Measurements from ENCODE around the gene MAGIX. TPM values are rescaled to one million over a fixed set of nuclear protein-coding genes. Genes with fewer than 3 reads are reported as not detected.

Gene MAGIX
- total and polyA plus RNA-seq, 2 donors: 1.3 to 3.0 TPM

- H3K27me3 ChIP-seq (ENCODE audit: control insufficient read depth in 2 of 2, insufficient read depth in 1 of 2, low read length in 1 of 2): no peaks in the 10 kb centered on the region
- H3K36me3 ChIP-seq (ENCODE audit: control insufficient read depth in 2 of 2, insufficient read depth in 2 of 2, low read length in 1 of 2): peaks cover 4% of the 10 kb centered on the region in 2 donors
- DNase-seq (ENCODE audit: low read depth in 6 of 9, low spot score in 9 of 9): peak in 3 of 9 donors; percentile 55 to 78 (median 66)
- H3K4me1 ChIP-seq (ENCODE audit: control insufficient read depth in 2 of 2, insufficient read depth in 2 of 2, low read length in 2 of 2): peaks cover 4 to 21% of the 10 kb centered on the region in 2 donors
- H3K9me3 ChIP-seq (ENCODE audit: control insufficient read depth in 2 of 2, insufficient read depth in 1 of 2, low read length in 1 of 2): peaks cover 0 to 8% of the 10 kb centered on the region in 2 donors
- H3K27ac ChIP-seq (ENCODE audit: low read depth in 1 of 2, low read length in 1 of 2): peak within 1 kb of the TSS; percentile 26 to 53
- WGBS: 17% methylated on average over 62 of the region's 62 CpGs
- peak within 1 kb of the TSS; percentile 50 to 63 for H3K4me3 ChIP-seq (ENCODE audit: low read length in 2 of 2)
Measured at GRCh38 chrX:49186125-49187027, 23.8 kb downstream of the MAGIX start, which contains the start of gene PRICKLE3. PRICKLE3 (minus strand) TSS chrX:49186373; CDS start chrX:49186297, 76 bp downstream.

GRCh38 chrX:49187028-49187394, 24.5 kb downstream of the MAGIX start:
- DNase-seq (ENCODE audit: low read depth in 6 of 9, low spot score in 9 of 9): no peak
- no peak overlapping the region for H3K27ac ChIP-seq (ENCODE audit: low read depth in 1 of 2, low read length in 1 of 2)
- 90% methylated on average over 15 of the region's 15 CpGs for WGBS
- H3K36me3 ChIP-seq (ENCODE audit: control insufficient read depth in 2 of 2, insufficient read depth in 2 of 2, low read length in 1 of 2): peaks cover 4% of the 10 kb centered on the region in 2 donors
- H3K9me3 ChIP-seq (ENCODE audit: control insufficient read depth in 2 of 2, insufficient read depth in 1 of 2, low read length in 1 of 2): peaks cover 0 to 8% of the 10 kb centered on the region in 2 donors
- no peaks in the 10 kb centered on the region for H3K27me3 ChIP-seq (ENCODE audit: control insufficient read depth in 2 of 2, insufficient read depth in 1 of 2, low read length in 1 of 2)
- H3K4me1 ChIP-seq (ENCODE audit: control insufficient read depth in 2 of 2, insufficient read depth in 2 of 2, low read length in 2 of 2): peaks cover 4 to 21% of the 10 kb centered on the region in 2 donors
- H3K4me3 ChIP-seq (ENCODE audit: low read length in 2 of 2): no peak overlapping the region

- peaks cover 4% of the 10 kb centered on the region in 2 donors for H3K36me3 ChIP-seq (ENCODE audit: control insufficient read depth in 2 of 2, insufficient read depth in 2 of 2, low read length in 1 of 2)
- 96% methylated on average over 10 of the region's 10 CpGs for WGBS
- no peak for DNase-seq (ENCODE audit: low read depth in 6 of 9, low spot score in 9 of 9)
- peaks cover 4 to 26% of the 10 kb centered on the region in 2 donors for H3K4me1 ChIP-seq (ENCODE audit: control insufficient read depth in 2 of 2, insufficient read depth in 2 of 2, low read length in 2 of 2)
- no peak overlapping the region for H3K4me3 ChIP-seq (ENCODE audit: low read length in 2 of 2)
- peak overlapping the region in 1 of 2 donors; percentile 31 for H3K27ac ChIP-seq (ENCODE audit: low read depth in 1 of 2, low read length in 1 of 2)
- H3K9me3 ChIP-seq (ENCODE audit: control insufficient read depth in 2 of 2, insufficient read depth in 1 of 2, low read length in 1 of 2): peaks cover 0 to 8% of the 10 kb centered on the region in 2 donors
- no peaks in the 10 kb centered on the region for H3K27me3 ChIP-seq (ENCODE audit: control insufficient read depth in 2 of 2, insufficient read depth in 1 of 2, low read length in 1 of 2)
Measured at GRCh38 chrX:49187526-49187925, 25.0 kb downstream of the MAGIX start.

GRCh38 chrX:49188468-49189076, 26.0 kb downstream of the MAGIX start:
- no peak for DNase-seq (ENCODE audit: low read depth in 6 of 9, low spot score in 9 of 9)
- H3K9me3 ChIP-seq (ENCODE audit: control insufficient read depth in 2 of 2, insufficient read depth in 1 of 2, low read length in 1 of 2): peaks cover 0 to 8% of the 10 kb centered on the region in 2 donors
- no peaks in the 10 kb centered on the region for H3K27me3 ChIP-seq (ENCODE audit: control insufficient read depth in 2 of 2, insufficient read depth in 1 of 2, low read length in 1 of 2)
- H3K27ac ChIP-seq (ENCODE audit: low read depth in 1 of 2, low read length in 1 of 2): no peak overlapping the region
- no peak overlapping the region for H3K4me3 ChIP-seq (ENCODE audit: low read length in 2 of 2)
- no peaks in the 10 kb centered on the region for H3K36me3 ChIP-seq (ENCODE audit: control insufficient read depth in 2 of 2, insufficient read depth in 2 of 2, low read length in 1 of 2)
- 89% methylated on average over 8 of the region's 8 CpGs for WGBS
- H3K4me1 ChIP-seq (ENCODE audit: control insufficient read depth in 2 of 2, insufficient read depth in 2 of 2, low read length in 2 of 2): peaks cover 4 to 37% of the 10 kb centered on the region in 2 donors

- Histone ChIP-seq H3K4me3 (ENCODE audit: low read length in 2 of 2) (no peak overlapping the region), H3K9me3 (ENCODE audit: control insufficient read depth in 2 of 2, insufficient read depth in 1 of 2, low read length in 1 of 2) (peaks cover 0 to 5% of the 10 kb centered on the region in 2 donors), H3K36me3 (ENCODE audit: control insufficient read depth in 2 of 2, insufficient read depth in 2 of 2, low read length in 1 of 2) (peaks cover 0 to 2% of the 10 kb centered on the region in 2 donors), H3K27ac (ENCODE audit: low read depth in 1 of 2, low read length in 1 of 2) (no peak overlapping the region), H3K27me3 (ENCODE audit: control insufficient read depth in 2 of 2, insufficient read depth in 1 of 2, low read length in 1 of 2) (no peaks in the 10 kb centered on the region), H3K4me1 (ENCODE audit: control insufficient read depth in 2 of 2, insufficient read depth in 2 of 2, low read length in 2 of 2) (peaks cover 4 to 41% of the 10 kb centered on the region in 2 donors)
- DNase-seq (ENCODE audit: low read depth in 6 of 9, low spot score in 9 of 9): no peak
- 94% methylated on average over 6 of the region's 6 CpGs for WGBS
Measured at GRCh38 chrX:49189606-49190005, 27.0 kb downstream of the MAGIX start.

GRCh38 chrX:49190821-49191573, 28.4 kb downstream of the MAGIX start:
- under 1% methylated on average over 32 of the region's 32 CpGs for WGBS
- peaks cover 0 to 30% of the 10 kb centered on the region in 2 donors for H3K4me1 ChIP-seq (ENCODE audit: control insufficient read depth in 2 of 2, insufficient read depth in 2 of 2, low read length in 2 of 2)
- H3K4me3 ChIP-seq (ENCODE audit: low read length in 2 of 2): peak overlapping the region; percentile 72 to 76
- no peaks in the 10 kb centered on the region for H3K27me3 ChIP-seq (ENCODE audit: control insufficient read depth in 2 of 2, insufficient read depth in 1 of 2, low read length in 1 of 2)
- H3K9me3 ChIP-seq (ENCODE audit: control insufficient read depth in 2 of 2, insufficient read depth in 1 of 2, low read length in 1 of 2): no peaks in the 10 kb centered on the region
- peak; percentile 83 to 96 (median 91) for DNase-seq (ENCODE audit: low read depth in 6 of 9, low spot score in 9 of 9)
- H3K36me3 ChIP-seq (ENCODE audit: control insufficient read depth in 2 of 2, insufficient read depth in 2 of 2, low read length in 1 of 2): peaks cover 0 to 2% of the 10 kb centered on the region in 2 donors
- peak overlapping the region; percentile 85 to 93 for H3K27ac ChIP-seq (ENCODE audit: low read depth in 1 of 2, low read length in 1 of 2)

- H3K27ac ChIP-seq (ENCODE audit: low read depth in 1 of 2, low read length in 1 of 2): peak overlapping the region; percentile 85 to 93
- peaks cover 0 to 26% of the 10 kb centered on the region in 2 donors for H3K4me1 ChIP-seq (ENCODE audit: control insufficient read depth in 2 of 2, insufficient read depth in 2 of 2, low read length in 2 of 2)
- DNase-seq (ENCODE audit: low read depth in 6 of 9, low spot score in 9 of 9): no peak
- peaks cover 0 to 2% of the 10 kb centered on the region in 2 donors for H3K36me3 ChIP-seq (ENCODE audit: control insufficient read depth in 2 of 2, insufficient read depth in 2 of 2, low read length in 1 of 2)
- H3K27me3 ChIP-seq (ENCODE audit: control insufficient read depth in 2 of 2, insufficient read depth in 1 of 2, low read length in 1 of 2): no peaks in the 10 kb centered on the region
- peak overlapping the region; percentile 72 to 76 for H3K4me3 ChIP-seq (ENCODE audit: low read length in 2 of 2)
- 1% methylated on average over 34 of the region's 34 CpGs for WGBS
- H3K9me3 ChIP-seq (ENCODE audit: control insufficient read depth in 2 of 2, insufficient read depth in 1 of 2, low read length in 1 of 2): no peaks in the 10 kb centered on the region
Measured at GRCh38 chrX:49191574-49192011, 29.0 kb downstream of the MAGIX start.

- H3K27me3 ChIP-seq (ENCODE audit: control insufficient read depth in 2 of 2, insufficient read depth in 1 of 2, low read length in 1 of 2): no peaks in the 10 kb centered on the region
- H3K4me1 ChIP-seq (ENCODE audit: control insufficient read depth in 2 of 2, insufficient read depth in 2 of 2, low read length in 2 of 2): peaks cover 0 to 29% of the 10 kb centered on the region in 2 donors
- peaks cover 3 to 5% of the 10 kb centered on the region in 2 donors for H3K36me3 ChIP-seq (ENCODE audit: control insufficient read depth in 2 of 2, insufficient read depth in 2 of 2, low read length in 1 of 2)
- H3K27ac ChIP-seq (ENCODE audit: low read depth in 1 of 2, low read length in 1 of 2): peak overlapping the region in 1 of 2 donors; percentile 79
- H3K9me3 ChIP-seq (ENCODE audit: control insufficient read depth in 2 of 2, insufficient read depth in 1 of 2, low read length in 1 of 2): no peaks in the 10 kb centered on the region
- WGBS: 84% methylated on average over 10 of the region's 10 CpGs
- no peak overlapping the region for H3K4me3 ChIP-seq (ENCODE audit: low read length in 2 of 2)
- DNase-seq (ENCODE audit: low read depth in 6 of 9, low spot score in 9 of 9): peak in 1 of 9 donors; percentile 62
Measured at GRCh38 chrX:49192722-49193328, 30.3 kb downstream of the MAGIX start.

All from thymus (tissue), 11 donors.